CD4-positive, alpha-beta T cell treated with Interleukin-17A for 1 hour (primary cell): ENCODE results near the gene HHAT.
"Not testable (repeated sequence)": the region's sequence is repeated elsewhere in the genome, so short reads cannot be mapped to it uniquely, and the experiment has no call there.

Experiments
- DNase-seq: peaks from one replicate; pipeline ENCODE4 v3.0.0-alpha.2; 2020

HHAT gene

GRCh38 chr1:210398466-210398865 lies 69.8 kb downstream of the HHAT start:
- no peak for DNase-seq

GRCh38 chr1:210400043-210400840 lies 71.5 kb downstream of the HHAT start:
- peak; percentile 55 for DNase-seq

DNA sequence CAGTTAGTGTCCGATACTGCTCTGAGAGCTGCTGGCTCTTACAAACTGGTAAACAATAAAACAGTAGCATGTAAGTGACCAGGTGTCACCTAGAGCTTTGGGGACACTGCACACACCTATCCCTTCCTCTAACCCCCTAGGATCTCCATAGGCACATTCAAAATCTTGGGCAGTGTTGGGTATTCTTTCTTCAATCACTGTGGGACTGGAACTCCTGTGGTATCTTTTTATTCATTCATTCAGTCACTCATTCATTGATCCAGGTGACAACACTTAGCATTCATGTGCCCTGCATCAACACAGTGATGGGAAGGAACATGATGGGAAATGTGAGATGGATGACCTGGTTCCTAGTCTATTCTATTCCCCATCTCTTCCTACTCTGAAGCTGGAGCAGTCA lies 73.9 kb downstream of the HHAT start:
- no peak for DNase-seq

DNA sequence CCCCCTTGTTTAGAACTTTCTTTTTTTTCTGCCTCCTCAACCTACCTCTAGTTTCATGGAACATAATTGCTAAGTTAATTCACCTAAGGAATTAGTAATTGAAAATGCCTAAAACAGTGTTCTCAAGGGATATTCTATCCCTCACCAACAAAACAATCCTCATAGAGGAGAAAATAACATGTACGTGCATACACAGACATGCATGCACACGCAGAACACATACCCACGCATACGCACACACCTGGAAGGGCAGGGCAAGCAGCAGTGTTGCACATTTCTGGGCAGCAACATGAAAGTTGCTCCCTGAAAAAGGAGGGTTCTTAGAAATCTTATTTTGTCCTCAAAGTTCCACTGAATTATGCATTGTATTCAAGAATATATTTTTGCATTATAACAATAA lies 76.6 kb downstream of the HHAT start:
- no peak for DNase-seq

DNA sequence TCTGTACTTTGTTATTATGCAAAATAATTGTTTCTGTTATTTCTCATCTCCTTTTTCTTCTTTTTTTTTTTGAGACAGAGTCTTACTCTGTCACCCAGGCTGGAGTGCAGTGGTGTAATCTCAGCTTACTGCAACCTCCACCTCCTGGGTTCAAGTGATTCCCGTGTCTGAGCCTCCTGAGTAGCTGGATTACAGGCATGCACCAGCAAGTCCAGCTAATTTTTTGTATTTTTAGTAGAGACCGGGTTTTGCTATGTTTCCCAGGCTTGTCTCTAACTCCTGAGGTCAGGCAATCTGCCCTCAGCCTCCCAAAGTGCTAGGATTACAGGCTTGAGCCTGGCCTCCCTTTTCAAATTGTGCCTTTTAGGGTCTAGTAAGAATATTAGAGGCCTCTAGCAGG lies 77.6 kb downstream of the HHAT start:
- DNase-seq = not testable (repeated sequence)

DNA sequence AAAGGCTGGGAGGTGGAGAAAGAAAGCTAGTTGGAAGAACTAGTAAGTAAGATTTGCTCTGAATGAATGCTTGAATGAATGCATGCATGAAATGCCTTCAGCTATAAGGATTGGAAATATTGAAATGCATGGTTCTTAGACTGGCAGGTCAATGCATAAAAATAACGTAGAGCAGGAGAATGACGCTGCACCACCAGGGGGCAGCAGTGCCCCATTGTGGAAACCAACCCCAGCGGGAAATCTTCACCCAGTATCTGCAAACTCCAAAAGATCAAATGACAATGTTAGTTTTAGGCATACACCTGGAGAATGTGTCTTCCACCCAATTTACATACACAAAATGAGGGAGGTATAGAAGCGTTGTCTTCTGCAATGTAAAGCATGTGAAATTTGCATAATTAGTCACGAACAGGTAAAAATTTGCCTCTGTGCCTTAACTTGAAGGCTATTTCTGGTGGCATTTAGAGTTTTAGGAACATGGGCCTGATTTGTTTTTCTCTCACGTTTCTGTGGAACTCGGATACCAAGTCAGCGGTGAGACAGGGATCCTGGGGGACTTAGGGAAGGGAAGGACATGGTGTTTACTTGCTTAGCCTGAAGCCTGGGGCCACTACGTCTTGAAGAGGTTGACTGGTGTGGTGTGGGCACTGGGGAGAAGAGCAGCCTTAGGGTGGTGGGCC lies 78.6 kb downstream of the HHAT start:
- peak; percentile 62 for DNase-seq

DNA sequence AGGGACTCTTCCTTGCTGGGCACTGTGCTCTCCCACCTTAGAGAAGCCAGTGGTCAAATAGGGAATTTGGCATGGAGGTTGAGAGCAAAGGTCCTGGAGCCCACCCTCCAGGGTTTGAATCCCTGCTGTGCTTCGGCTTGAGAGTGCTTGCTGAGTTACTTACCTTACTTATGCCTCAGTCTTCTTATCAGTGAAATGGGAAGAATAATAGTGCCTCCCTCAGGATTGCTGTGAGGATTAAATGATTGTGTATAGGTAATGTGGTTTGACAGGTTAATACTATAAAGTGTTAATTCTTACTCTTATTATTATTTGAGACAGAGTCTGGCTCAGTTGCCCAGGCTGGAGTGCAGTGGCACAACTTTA lies 79.2 kb downstream of the HHAT start:
- no peak for DNase-seq

DNA sequence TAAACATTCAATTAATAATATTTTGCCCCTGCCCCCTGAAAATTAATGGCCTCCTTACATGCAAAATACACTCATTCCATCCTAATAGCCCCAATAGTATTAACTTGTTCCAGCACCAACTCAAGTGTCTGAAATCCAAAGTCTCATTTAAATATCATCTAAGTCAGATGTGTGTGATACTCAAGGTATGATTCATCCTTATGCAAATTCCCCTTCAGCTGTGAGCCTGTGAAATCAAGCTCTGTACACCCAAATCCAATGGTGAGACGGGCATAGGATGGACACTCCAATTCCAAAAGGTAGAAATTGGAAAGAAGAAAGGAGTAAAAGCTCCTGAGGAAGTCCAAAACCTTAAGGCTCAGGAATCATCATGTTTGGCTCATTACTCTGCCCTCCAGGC lies 83.5 kb downstream of the HHAT start:
- DNase-seq = no peak

DNA sequence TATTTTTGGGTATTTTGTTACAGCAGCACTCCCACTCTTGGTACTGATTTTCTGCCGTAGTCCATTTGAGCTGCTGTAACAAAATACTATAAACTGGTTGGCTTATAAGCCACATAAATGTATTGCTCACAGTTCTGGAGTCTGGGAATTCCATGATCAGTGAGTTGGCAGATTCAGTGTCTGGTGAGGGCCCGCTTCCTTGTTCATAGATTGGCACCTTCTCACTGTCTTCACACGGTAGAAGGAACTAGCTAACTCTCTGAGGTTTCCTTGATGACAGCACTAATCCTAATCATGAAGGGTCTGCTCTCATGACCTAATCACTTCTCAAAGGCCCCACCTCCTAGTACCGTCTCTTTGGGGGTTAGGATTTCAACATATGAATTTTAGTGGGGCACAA lies 85.2 kb downstream of the HHAT start:
- DNase-seq = no peak

- DNase-seq = no peak
These were observed 87.2 kb downstream of the HHAT start for GRCh38 chr1:210415846-210416448.

DNA sequence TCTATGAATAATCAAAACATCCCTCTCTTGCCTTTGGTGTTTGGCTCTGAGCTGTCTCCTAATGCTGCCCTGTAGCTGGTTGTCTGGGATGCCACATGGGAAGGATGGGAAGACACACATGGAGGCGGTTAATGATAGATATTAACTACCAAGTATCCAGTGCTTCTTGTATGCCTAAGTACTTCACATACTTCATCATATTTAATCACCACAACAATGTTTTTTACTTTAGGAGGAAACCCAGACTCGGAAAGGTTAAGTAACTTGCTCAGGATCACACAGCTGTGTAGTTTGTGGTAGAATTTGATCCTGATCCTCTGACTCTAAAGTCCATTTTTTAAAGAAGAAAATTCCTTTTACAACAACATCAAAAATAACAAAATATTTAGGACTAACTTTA lies 88.0 kb downstream of the HHAT start:
- no peak for DNase-seq

- no peak for DNase-seq
These were observed 89.2 kb downstream of the HHAT start for GRCh38 chr1:210417881-210418280.

GRCh38 chr1:210418863-210419650 lies 90.4 kb downstream of the HHAT start:
- no peak for DNase-seq

- DNase-seq = not testable (repeated sequence)
These were observed 98.0 kb downstream of the HHAT start for GRCh38 chr1:210426696-210427095.

DNA sequence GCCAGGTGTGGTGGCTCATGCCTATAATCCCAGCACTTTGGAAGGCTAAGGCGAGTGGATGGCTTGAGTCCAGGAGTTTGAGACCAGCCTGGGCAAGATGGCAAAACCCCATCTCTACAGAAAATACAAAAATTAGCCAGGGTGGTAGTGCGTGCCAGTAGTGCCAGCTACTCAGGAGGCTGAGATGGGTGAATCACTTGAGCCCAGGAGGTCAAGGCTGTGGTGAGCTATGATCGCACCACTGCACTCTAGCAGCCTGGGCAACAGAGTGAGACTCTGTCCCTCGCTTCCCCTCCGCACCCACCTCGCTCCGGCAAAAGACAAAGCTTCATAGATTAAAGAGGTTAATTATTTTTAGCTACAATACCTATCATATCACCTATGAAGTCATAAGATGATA lies 100.0 kb downstream of the HHAT start:
- DNase-seq = no peak

DNA sequence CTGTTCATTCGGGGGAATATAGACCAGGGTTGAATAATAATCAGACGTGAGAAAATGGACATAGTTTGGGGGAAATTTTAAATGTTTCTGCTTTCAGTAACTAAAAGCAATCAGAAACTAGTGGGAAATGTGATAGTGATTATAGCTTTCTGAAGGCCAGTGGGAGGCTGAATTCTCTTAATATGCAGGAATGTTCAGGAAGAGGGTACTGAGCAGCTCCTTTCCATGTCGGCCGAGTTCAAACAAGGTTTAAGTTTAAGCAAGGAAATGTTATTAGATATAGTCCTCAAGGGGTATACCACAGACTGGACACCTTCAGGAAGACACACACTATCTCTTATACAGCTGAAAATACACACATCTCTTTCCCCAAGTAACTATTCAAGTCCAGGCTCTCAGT lies 105.5 kb downstream of the HHAT start:
- no peak for DNase-seq

GRCh38 chr1:210437111-210437510 lies 108.4 kb downstream of the HHAT start:
- DNase-seq = no peak

DNA sequence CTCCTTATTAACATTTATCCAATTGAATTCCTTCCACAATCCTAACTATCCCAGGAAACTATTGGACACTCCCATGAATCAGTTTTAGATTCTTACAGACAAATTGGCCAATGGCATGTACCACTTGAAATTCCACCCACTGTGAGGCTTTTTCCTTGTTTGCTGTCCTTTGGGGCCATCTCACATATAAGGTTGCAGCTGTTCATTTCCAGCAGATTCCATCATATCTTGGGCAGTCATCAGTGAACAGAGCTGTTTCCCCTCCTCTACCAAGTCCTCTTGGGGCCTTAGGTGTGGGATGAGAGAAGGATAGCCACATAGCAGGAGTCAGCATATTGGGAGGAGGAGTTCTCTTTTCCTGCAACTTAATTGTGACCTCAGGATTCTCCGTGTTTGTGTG lies 109.1 kb downstream of the HHAT start:
- DNase-seq = no peak

GRCh38 chr1:210438928-210439841 lies 110.5 kb downstream of the HHAT start:
- no peak for DNase-seq

- no peak for DNase-seq
These were observed 111.4 kb downstream of the HHAT start for GRCh38 chr1:210440081-210440480.

GRCh38 chr1:210441028-210441427 lies 112.3 kb downstream of the HHAT start:
- no peak for DNase-seq

DNA sequence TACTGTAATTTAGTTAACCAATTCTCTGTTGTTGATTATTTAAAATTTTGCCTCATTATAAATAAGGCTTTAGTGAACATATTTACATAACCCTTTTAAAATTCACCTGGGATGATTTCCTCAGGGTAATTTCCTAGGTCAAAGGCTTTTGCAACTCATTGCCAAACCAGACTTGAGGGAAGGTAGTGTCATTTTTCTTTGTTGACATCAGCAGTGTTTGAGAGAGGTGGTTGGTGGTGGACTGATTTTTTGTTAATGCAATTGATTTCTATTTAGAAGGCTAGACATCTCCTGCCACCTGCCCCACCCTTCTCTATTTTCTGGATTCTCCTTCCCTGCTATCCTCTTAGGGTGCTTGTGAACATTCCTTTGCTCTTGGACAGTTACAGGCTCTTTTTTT lies 116.8 kb downstream of the HHAT start:
- DNase-seq = no peak
